Vagina (tissue), 2 donors: ENCODE measurements around the gene IRF2. TPM values are rescaled to one million over a fixed set of nuclear protein-coding genes. Genes with fewer than 3 reads are reported as not detected.
"Not testable (repeated sequence)": the region's sequence is repeated elsewhere in the genome, so short reads cannot be mapped to it uniquely, and the experiment has no call there.

Source experiments
- DNase-seq, 2 donors: peaks; one replicate each; pipeline ENCODE4 v3.0.0-alpha.2; 2017; ENCODE audit errors: extremely low spot score in 2 of 2
- H3K27ac ChIP-seq: fragments of 200-600 bp; sonication (generic); one replicate; pipeline ENCODE4 v1.5.1; 2019
- H3K27me3 ChIP-seq: fragments of 200-600 bp; sonication (generic); one replicate; pipeline ENCODE4 v1.5.1; 2019
- H3K36me3 ChIP-seq, 2 donors: fragments of 200-600 bp; sonication (generic); one replicate each; pipeline ENCODE4 v1.5.1; 2017 to 2019
- H3K4me1 ChIP-seq: fragments of 200-600 bp; sonication (generic); one replicate; pipeline ENCODE4 v1.5.1; 2019
- H3K4me3 ChIP-seq, 2 donors: fragments of 200-600 bp; sonication (generic); 1 replicate in 1 of 2; 2 replicates in 1 of 2; pipeline ENCODE4 v1.5.1; 2016 to 2019
- H3K9me3 ChIP-seq: fragments of 200-600 bp; sonication (generic); one replicate; pipeline ENCODE4 v1.5.1; 2019
- POLR2A ChIP-seq, 2 donors: fragments of 450-650 bp; IDR thresholded peaks; one replicate each; pipeline ENCODE4 v1.6.1; 2017; ENCODE audit warnings: antibody characterized with exemption in 2 of 2, mild to moderate bottlenecking in 2 of 2, moderate library complexity in 2 of 2
- POLR2AphosphoS5 ChIP-seq, 2 donors: sonication (generic); formaldehyde crosslinking; IDR thresholded peaks; one replicate each; pipeline ENCODE4 v1.9.0; 2017; ENCODE audit warnings: antibody characterized with exemption in 2 of 2, mild to moderate bottlenecking in 2 of 2, low read depth in 1 of 2; ENCODE audit not compliant: insufficient read depth in 1 of 2
- intact Hi-C: fragments of 100-400 bp; cut with DNase I; formaldehyde crosslinking; loops from one replicate; pipeline ENCODE4 v1.15.1; 2023
- total RNA-seq: library from RNA; depleted of rRNA; stranded (reverse); fragments of >200 nt; gene quantifications from one replicate; pipeline ENCODE4 v1.2.3, GENCODE V29; 2016
- TF ChIP-seq, protein P1 (sequence below), 3 experiments: fragments of 450-650 bp in 2 of 3; fragments of 200-600 bp in 1 of 3; sonication (generic) in 1 of 3; IDR thresholded peaks; one replicate each; pipeline ENCODE4 v1.5.1; 2017 to 2019; ENCODE audit warnings: antibody characterized with exemption in 3 of 3, mild to moderate bottlenecking in 2 of 3, moderate library complexity in 2 of 3

Gene IRF2
- total RNA-seq, 1 donor from 2014 or later: 18.7 TPM

DNA sequence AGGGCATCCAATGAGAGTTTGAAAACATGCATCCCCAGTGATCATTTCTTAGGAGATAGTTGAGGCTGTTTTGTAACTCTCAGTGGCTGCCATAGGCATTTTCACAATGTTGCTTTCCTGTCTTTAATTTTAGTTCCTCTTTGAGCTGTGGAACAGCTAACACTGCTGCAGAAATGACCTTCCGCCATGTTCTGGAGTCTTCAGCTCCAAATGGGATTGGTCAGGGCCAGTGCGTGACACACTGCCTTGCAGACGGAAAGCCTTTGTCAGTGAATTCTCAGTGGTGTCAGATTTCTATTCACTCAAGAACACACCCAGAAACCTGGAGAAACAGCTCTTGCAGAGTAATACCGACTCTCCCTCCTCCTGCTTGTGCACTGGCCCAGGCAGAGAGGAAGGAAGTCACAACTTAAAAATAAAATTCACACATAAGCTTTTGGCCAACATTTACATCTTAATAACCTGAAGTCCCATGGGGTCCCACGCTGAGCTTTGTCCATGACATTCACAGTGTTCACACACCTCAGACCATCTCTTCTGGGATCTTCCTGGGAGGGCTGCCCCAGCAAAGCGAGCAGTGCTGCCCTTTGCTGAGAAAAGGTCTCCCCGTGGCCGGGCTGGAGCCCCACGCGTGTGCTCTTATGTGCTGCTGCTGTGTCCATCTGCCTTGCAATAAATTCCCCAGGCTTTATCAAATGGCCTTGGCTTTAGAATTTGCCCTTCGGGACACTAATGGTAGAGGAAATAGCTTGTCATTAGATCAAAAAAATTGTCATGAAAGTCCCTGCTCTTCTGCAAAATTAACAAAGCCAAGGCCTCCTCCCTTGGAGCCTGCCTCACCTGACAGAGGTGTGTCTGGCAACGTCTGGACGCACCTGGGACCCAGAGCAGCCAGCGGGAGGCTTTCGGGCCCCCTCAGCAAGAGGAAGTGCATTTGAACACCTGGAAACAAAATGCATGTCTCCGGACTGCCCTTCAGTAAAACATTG lies 126.8 kb downstream of the IRF2 start:
- Histone ChIP-seq H3K9me3 (no peaks in the 10 kb centered on the region), H3K4me1 (peaks cover 35% of the 10 kb centered on the region), H3K36me3 (no peaks in the 10 kb centered on the region), H3K4me3 (no peak overlapping the region), H3K27me3 (no peaks in the 10 kb centered on the region), H3K27ac (peak overlapping the region; percentile 22)
- TF ChIP-seq, protein P1, sequence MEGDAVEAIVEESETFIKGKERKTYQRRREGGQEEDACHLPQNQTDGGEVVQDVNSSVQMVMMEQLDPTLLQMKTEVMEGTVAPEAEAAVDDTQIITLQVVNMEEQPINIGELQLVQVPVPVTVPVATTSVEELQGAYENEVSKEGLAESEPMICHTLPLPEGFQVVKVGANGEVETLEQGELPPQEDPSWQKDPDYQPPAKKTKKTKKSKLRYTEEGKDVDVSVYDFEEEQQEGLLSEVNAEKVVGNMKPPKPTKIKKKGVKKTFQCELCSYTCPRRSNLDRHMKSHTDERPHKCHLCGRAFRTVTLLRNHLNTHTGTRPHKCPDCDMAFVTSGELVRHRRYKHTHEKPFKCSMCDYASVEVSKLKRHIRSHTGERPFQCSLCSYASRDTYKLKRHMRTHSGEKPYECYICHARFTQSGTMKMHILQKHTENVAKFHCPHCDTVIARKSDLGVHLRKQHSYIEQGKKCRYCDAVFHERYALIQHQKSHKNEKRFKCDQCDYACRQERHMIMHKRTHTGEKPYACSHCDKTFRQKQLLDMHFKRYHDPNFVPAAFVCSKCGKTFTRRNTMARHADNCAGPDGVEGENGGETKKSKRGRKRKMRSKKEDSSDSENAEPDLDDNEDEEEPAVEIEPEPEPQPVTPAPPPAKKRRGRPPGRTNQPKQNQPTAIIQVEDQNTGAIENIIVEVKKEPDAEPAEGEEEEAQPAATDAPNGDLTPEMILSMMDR (IDR thresholded peaks at IDR 0.05): no peak
- TF ChIP-seq POLR2AphosphoS5 (IDR thresholded peaks at IDR 0.05; ENCODE audit: insufficient read depth in 1 of 2, low read depth in 1 of 2): peak in 1 of 2 donors; percentile 58
- no peak for DNase-seq
- intact Hi-C loops: no loop called here

DNA sequence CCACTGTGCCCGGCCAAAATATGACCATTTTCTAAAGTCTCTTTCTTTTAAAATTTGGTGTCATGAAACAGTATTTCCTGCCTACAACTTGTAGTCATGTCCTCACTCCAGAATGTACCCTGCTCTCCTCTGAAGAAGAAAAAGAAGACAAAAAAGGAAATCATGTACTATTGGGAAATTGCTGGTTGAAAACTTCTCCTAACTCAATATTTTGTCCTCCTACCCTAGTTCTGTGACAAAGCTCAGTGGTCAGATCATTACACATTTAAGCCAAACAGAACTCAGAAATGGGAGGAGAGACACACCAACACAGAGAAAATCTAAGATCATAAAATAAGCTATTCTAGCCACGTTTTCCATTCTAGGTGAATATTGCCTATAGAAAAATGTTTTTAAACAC lies 127.7 kb downstream of the IRF2 start:
- H3K9me3 ChIP-seq: no peaks in the 10 kb centered on the region
- no peak overlapping the region for H3K4me3 ChIP-seq
- TF ChIP-seq POLR2AphosphoS5 (IDR thresholded peaks at IDR 0.05; ENCODE audit: insufficient read depth in 1 of 2, low read depth in 1 of 2): no peak
- TF ChIP-seq, protein P1 (IDR thresholded peaks at IDR 0.05): no peak
- H3K27ac ChIP-seq: no peak overlapping the region
- intact Hi-C loops: no loop called here
- peaks cover 35% of the 10 kb centered on the region for H3K4me1 ChIP-seq
- DNase-seq: no peak
- no peaks in the 10 kb centered on the region for H3K27me3 ChIP-seq
- H3K36me3 ChIP-seq: no peaks in the 10 kb centered on the region

DNA sequence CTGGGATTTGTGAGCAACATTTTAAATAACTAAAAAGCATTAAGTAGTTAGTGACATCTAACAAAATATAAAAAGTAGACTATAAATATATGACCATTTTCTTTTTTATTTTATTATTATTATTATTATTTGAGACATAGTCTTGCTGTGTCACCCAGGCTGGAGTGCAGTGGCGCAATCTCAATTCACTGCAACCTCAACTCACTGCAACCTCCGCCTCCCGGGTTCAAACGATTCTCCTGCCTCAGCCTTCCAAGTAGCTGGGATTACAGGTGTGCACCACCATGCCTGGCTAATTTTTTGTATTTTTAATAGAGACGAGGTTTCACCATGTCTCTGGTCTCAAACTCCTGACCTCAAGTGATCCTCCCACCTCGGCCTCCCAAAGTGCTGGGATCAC lies 128.1 kb downstream of the IRF2 start:
- not testable (repeated sequence) for H3K27ac ChIP-seq, DNase-seq

DNA sequence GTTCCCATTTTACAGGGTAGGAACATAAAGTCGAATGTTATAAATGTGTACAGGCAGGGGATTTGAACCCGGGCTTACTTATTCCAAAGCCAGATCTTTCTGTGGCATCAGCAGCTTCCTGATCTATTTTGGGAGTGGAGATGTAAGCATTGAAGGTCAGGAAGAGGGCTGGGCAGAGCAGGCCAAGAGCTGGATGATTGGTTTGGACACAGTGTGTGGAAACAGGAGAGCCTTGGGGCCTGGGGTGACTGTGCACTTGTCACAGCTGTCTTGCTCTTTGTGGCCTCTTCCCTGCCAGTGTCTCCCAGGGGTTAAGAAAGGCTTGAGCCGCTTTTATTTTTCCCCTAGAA lies 128.8 kb downstream of the IRF2 start:
- Histone ChIP-seq H3K4me3 (no peak overlapping the region), H3K4me1 (peaks cover 35% of the 10 kb centered on the region), H3K9me3 (no peaks in the 10 kb centered on the region), H3K36me3 (no peaks in the 10 kb centered on the region), H3K27ac (peak overlapping the region; percentile 56), H3K27me3 (no peaks in the 10 kb centered on the region)
- TF ChIP-seq POLR2A (IDR thresholded peaks at IDR 0.05) (no peak), POLR2AphosphoS5 (IDR thresholded peaks at IDR 0.05; ENCODE audit: insufficient read depth in 1 of 2, low read depth in 1 of 2) (no peak)
- TF ChIP-seq, protein P1 (IDR thresholded peaks at IDR 0.05): no peak
- intact Hi-C loops: no loop called here
- DNase-seq: no peak

More for the DNA sequence above, 128.1 kb downstream of the IRF2 start:
- H3K27me3 ChIP-seq, intact Hi-C loops, H3K4me3 ChIP-seq, H3K36me3 ChIP-seq, H3K9me3 ChIP-seq: not testable (repeated sequence)
- peaks cover 35% of the 10 kb centered on the region for H3K4me1 ChIP-seq

DNA sequence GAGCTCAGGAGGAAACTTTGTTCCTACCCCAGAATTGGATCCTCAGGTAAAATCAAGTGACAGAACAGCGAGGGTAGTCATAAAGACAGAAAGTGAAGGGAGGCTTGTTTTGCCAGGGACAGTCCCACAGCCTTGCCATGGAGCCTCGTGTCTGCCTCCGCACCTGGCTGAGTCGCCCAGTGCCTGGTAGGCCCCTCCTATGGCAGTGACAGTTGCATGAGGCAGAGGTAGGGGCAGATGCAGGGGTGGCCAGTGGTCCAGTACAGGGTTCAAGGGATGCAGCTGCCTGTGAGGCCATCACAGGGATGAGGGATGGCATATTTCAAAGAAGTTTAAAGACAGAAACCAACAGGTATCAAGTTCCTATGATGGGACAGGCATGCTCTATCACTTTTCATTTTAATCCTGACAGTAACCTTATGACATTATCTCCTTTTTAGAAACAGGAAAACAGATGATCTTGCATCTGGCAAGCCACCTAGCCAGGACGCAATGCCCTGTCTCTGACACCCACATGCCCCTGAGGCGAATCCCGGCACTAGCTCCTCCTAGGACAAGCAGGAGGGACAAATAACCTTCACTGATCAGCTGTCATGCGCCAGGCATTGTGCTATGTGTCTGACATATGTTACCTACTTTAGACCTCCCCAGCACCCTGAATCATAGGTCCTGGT lies 129.3 kb downstream of the IRF2 start:
- no peaks in the 10 kb centered on the region for H3K27me3 ChIP-seq
- H3K36me3 ChIP-seq: no peaks in the 10 kb centered on the region
- intact Hi-C loops: loop anchor here (5.0 kb wide), 1 partner anchor 37 kb away; no protein-coding TSS in a partner anchor
- no peak overlapping the region for H3K4me3 ChIP-seq
- no peak for DNase-seq
- H3K4me1 ChIP-seq: peaks cover 35% of the 10 kb centered on the region
- H3K9me3 ChIP-seq: no peaks in the 10 kb centered on the region
- TF ChIP-seq, protein P1 (IDR thresholded peaks at IDR 0.05): no peak
- TF ChIP-seq POLR2A (IDR thresholded peaks at IDR 0.05) (no peak), POLR2AphosphoS5 (IDR thresholded peaks at IDR 0.05; ENCODE audit: insufficient read depth in 1 of 2, low read depth in 1 of 2) (no peak)
- H3K27ac ChIP-seq: peak overlapping the region; percentile 56
